Stimulated activated CD8-positive, alpha-beta memory T cell treated with anti-CD3 and anti-CD28 coated beads, Interleukin-7, amount 100 ng/mL, for 24 hours (primary cell): ENCODE data around the gene TBC1D20.
"Not testable (repeated sequence)": the region's sequence is repeated elsewhere in the genome, so short reads cannot be mapped to it uniquely, and the experiment has no call there.

Source experiments
- DNase-seq: peaks from one replicate; pipeline ENCODE4 v3.0.0-alpha.2; 2020; ENCODE audit warnings: low read depth

TBC1D20 gene

DNA sequence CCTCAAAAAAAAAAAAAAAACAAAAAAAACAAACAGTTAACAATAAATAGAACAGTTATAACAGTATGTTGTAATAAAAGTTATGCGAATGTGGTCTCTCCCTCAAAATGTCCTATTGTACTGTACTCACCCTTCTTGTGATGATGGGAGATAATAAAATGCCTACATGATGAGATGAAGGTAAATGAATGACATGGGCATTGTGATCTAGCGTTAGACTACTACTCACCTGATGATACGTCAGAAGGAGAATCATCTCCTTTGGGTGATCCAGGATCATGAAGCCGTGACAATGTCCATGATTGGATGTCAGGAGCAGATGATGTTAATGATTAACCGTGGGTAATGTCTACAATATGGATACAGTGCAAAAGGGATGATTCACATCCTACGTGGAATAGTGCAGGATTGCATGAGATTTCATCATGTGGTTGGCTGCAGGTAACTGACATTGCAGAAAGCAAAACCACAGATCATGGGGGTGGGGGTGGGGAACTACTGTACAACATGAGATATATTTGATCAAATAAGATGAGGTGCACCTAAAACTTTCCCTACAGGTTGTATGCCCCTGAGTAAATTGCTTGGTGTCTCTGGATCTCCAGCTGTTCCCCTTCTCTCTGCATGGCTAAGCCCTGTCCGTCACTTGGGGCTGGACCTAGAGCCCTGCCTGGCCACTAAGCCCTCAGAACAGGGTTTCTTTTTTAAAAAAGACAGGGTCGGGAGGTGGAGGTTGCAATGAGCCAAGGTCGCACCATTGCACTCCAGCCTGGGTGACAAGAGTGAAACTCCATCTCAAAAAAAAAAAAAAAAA lies 60.4 kb downstream of the TBC1D20 start:
- no peak for DNase-seq

DNA sequence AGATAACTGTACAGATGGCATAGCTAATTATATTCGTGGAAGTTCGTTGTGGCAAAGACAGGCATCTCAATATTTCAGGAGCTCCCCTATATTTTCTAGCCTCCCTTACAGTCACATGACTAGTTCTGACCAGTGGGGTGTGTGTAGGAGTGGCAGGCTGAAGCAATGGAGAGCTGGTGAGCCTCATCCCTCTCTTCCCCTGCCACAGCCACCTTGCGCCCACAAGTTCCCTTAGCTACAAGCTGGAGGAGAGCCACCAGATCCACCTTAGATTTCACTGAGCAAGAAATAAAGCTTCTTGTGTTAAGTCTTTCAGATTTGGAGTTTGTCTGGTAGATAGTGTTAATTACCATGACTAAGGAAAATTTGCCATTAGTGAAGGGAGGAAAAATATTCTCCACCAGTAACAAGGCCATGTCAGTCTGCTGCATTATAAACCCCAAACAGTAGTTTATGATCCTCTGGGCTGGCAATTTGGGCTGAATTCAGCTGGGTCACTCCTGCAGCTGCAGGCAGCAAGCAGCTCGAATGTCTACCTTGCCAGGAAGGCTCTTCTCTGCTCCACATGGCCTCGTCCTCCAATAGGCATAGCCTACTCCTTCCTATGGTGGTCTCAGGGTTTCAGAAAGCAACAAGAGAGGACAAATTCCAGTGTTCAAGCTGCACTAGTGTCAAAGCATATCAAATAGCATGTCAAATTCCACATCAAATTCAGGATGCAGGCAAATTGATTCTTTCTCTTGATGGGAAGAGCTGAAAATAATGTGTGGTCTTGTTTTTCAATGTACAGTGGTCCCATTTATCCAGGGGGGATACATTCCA lies 61.7 kb downstream of the TBC1D20 start:
- DNase-seq = no peak

DNA sequence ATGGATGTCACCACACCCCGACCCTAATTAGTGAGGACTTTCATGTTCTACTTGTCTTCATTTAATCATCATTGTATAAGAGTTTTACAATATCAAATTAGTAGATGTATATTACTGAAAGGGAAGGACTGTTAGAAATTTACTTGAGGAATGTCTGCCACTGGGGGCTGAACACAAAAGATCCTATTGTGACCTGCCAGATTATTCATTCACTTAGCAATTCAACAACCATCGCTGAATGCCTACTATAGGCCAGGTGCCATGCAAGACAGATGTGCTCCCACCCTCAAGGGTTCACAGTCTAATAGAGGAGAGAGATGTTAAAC lies 62.2 kb downstream of the TBC1D20 start:
- DNase-seq = no peak

DNA sequence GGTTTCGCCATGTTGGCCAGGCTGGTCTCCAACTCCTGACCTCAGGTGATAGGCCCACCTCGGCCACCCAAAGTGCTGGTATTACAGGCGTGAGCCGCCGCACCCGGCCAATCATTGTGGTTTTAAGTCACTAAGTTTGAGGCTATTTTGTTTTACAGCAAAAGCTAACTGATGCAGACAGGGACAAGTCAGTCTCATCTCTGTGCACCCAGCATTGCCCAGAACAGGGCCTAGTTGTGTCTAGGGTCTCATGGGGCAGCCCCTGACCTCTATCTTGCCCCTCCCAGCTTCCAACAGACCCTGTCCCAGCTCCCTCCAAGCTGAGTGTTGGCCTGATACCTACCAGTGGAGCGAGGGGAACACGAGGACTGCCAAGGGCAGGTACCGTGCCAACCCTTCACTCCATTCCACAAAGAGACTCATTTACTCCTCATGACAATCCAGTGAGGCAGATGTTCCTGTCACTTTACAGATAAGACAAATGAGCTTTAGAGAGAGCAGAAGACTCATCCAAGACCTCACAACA lies 63.1 kb downstream of the TBC1D20 start:
- DNase-seq = no peak

DNA sequence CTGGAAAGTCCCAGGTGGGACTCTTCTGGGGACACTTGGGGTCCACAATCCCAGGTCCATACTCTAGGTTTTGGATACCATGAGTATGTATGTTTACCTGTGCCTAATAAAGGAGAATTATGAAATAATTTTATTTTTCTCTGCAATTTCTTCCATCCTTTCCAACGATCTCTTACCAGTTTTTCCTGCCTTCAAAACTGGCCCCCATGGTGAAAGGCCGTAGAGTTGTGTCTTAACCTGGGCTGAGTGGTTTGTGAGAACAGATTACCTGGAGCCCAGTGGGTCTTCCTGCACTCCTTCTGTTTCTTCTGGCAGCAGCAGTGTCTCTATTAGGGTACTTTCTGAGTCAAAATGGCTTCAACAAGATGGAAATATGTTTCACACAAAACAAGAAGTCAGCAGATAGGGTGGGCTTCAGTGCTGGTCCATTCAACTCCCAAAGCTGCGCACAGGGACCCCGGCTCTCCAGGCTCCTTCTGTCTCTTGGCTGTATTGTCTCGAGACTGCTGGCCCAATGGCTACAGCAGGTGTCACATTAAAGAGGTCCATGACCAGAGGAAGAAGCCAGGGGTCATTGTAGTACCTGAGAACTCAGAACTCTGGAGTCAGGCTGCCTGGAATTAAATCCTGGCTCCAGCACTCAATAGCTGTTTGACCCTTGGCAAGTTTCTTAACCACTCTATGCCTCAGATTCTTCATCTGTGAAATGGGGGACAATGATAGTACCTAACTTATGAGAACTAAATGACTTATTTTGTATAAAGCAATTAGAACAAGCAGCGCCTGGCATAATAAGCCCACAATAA lies 64.7 kb downstream of the TBC1D20 start:
- no peak for DNase-seq

DNA sequence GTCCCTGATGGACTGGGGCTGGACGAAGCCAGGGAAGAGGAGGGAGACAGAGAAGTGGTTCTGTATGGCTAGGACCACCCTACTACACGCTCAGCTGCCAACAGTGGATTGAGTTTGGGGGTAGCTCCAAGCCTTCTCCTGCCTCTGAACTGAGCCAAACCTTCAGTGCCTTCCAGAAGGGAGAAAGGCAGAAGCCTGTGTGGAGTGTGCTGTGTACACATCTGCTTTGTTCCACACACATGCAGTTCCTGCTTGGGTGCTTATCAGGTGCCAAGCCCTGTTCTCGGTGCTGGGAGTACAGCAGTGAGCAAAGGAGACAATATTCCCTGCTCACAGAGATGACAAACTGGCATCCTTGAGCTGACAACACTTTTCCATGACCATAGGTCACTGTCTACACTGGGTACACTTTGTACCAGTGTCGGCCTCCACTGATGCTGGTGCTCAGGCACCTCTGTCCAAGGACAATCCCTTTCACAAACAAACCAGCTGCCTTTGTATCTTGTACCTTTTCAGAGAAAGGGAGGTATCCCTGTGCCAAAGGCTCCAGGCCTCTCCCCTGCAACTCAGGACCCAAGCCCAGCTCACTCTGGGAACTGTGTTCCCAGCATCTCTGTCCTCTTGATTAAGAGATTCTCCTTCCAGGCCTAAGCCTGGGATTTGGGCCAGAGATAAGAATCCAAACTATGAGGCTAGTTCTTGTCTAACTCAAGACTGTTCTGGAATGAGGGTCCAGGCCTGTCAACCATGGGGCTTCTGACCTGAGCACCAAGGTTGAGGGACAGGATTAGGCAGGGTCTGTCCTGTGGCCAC lies 65.5 kb downstream of the TBC1D20 start:
- no peak for DNase-seq

DNA sequence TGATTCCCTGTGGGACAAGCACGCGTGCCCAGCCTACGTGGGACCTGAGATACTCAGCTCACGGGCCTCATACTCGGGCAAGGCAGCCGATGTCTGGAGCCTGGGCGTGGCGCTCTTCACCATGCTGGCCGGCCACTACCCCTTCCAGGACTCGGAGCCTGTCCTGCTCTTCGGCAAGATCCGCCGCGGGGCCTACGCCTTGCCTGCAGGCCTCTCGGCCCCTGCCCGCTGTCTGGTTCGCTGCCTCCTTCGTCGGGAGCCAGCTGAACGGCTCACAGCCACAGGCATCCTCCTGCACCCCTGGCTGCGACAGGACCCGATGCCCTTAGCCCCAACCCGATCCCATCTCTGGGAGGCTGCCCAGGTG lies 66.1 kb downstream of the TBC1D20 start:
- DNase-seq = no peak

DNA sequence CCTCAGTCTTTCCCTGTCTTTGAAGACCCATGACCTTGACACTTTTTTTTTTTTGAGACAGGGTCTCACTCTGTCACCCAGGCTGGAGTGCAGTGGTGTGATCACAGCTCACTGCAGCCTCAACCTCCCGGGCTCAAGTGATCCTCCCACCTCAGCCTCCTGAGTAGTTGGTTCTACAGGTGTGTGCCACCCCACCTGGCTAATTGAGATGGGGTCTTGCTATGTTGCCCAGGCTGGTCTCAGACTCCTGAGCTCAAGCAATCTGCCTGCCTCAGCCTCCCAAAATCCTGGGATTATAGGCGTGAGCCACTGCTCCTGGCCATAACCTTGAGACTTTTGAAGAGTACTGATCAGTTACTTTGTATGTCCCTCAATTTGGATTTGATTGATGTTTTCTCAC lies 69.0 kb downstream of the TBC1D20 start:
- DNase-seq = not testable (repeated sequence)

DNA sequence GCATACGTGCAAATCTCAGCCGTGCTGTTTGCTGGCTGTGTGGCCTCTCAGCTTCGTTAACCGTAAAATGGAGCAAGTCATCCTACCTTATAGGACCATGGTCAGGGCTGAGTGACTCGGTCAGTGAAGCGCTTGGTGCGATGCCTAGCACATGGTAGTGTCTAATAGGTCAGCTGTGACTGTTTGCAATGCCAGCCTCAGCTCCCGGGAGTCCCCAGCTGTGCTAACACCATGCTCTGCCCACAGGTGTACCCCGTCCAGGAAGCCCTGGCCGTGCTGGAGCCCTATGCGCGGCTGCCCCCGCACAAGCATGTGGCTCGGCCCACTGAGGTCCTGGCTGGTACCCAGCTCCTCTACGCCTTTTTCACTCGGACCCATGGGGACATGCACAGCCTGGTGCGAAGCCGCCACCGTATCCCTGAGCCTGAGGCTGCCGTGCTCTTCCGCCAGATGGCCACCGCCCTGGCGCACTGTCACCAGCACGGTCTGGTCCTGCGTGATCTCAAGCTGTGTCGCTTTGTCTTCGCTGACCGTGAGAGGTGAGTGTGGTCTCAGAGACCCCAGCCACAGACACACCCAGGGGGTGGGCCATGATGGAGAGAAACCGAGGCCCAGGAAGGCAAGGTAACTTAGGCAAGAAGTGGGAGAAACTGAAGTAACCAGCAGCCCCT lies 71.2 kb downstream of the TBC1D20 start:
- no peak for DNase-seq

DNA sequence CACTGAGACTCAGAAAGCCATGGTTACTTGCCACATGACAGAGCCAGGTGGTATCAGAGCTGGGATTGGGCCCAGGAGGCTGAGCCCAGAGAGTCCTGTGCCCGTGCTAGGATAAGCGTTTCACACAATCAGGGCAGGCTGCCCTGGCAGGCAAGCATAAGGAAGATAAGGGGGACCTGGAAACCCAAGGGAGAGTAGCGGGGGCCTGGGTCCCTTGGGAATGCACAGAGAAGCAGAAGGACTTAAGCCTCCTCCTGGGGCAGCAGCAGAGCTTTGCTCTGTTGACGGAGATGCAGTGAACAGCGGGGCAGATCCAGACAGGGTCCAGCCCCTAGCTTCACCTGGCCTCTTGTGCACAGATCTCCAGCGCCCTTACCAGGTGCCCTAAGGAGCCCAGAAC lies 73.1 kb downstream of the TBC1D20 start:
- no peak for DNase-seq

DNA sequence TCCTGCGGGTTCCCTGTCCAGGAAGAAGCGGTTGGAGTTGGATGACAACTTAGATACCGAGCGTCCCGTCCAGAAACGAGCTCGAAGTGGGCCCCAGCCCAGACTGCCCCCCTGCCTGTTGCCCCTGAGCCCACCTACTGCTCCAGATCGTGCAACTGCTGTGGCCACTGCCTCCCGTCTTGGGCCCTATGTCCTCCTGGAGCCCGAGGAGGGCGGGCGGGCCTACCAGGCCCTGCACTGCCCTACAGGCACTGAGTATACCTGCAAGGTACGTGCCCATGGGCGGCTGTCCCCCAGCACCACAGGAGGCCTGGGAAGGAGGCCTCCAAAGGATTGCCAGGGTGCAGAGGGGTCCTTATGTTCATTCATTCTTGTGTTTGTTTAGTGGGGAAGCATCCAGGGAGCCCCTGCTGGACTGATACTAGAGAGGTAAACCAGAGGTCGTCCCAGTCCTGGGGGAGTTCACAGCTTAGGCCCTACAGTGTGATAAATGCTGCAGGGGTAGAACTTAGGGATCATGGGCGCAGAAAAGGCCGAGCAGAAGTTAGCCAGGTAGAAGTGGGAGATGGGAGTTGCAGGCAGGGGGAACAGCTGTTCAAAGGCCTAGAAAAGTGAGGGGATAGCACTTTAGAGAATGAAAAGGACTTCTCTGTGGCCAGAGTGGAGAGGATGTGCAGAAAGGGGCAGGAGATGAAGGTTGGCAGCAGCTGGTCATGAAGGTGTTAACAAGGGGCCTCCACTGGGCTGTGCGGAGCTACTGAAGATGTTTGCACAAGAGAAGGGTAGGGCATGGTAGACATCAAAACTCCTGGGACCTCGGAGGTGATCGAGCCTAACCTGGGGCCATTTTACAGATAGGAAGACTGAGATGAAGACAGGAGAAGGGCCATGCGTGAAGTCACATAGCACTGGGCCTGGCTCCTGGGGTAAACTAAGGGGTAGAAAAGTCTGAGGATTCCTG lies 74.0 kb downstream of the TBC1D20 start:
- no peak for DNase-seq

DNA sequence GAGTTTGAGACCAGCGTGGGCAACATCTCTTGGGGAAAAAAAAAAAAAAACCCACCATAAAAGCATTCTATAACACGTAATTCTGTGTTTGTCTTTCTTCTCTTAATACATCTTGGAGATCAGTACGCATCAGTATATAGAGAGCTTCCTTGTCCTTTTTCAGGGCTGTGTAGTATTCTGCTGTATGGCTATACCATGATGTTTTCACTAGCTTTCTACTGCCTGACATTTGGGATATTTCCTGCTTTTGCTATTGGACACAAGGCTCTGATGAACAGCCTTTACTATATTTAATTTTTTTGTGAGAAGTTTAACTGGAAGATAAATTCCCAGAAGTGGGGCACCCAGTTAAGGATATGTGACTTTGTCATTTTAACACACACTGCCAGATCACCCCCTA lies 74.8 kb downstream of the TBC1D20 start:
- DNase-seq = no peak

DNA sequence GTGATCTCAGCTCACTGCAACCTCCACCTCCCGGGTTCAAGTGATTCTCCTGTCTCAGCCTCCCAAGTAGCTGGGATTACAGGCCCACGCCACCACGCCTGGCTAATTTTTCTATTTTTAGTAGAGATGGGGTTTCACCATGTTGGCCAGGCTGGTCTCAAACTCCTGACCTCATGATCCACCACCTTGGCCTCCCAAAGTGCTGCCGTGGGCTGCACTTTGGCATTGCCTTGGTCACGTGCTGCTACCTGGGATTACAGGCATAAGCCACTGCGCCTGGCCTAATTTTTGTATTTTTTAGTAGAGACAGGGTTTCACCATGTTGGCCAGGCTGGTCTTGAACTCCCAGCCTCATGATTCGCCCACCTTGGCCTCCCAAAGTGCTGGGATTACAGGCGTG lies 75.7 kb downstream of the TBC1D20 start:
- DNase-seq = not testable (repeated sequence)
